ENCODE data around the gene CCDC102B.

- TF ChIP-seq CTCF (IDR thresholded peaks at IDR 0.05) (no peak), POLR2A (IDR thresholded peaks at IDR 0.05) (no peak)
These were observed 273.8 kb downstream of the CCDC102B start for GRCh38 chr18:69071680-69072079.

Data from thyroid gland (tissue), 4 donors.